Measurements from ENCODE around the gene CNIH4.
"Not testable (repeated sequence)": the region's sequence is repeated elsewhere in the genome, so short reads cannot be mapped to it uniquely, and the experiment has no call there.

- not testable (repeated sequence) for TF ChIP-seq CTCF (IDR thresholded peaks at IDR 0.05; ENCODE audit: insufficient read depth, low read depth, low read length); EZH2 (IDR thresholded peaks at IDR 0.05; ENCODE audit: insufficient read depth, low read length)
Observed at GRCh38 chr1:224340453-224341384, 16.0 kb upstream of the CNIH4 start.

Data from astrocyte (in vitro differentiated cells and primary cell).